Activated naive CD8-positive, alpha-beta T cell treated with anti-CD3 and anti-CD28 coated beads for 36 hours (primary cell): ENCODE data around the gene POLR2M. TPM values are rescaled to one million over a fixed set of nuclear protein-coding genes. Genes with fewer than 3 reads are reported as not detected.

Source experiments
- DNase-seq: peaks from one replicate; pipeline ENCODE4 v3.0.0; 2021
- H3K27ac Mint-ChIP-seq: one replicate; pipeline ENCODE4 v1.8.0; 2022; ENCODE audit warnings: mild to moderate bottlenecking, moderate library complexity, mixed read lengths
- H3K27me3 Mint-ChIP-seq: one replicate; pipeline ENCODE4 v1.8.0; 2022; ENCODE audit warnings: mild to moderate bottlenecking, mixed read lengths
- H3K36me3 Mint-ChIP-seq: one replicate; pipeline ENCODE4 v1.8.0; 2021; ENCODE audit warnings: mild to moderate bottlenecking, mixed read lengths
- H3K4me1 Mint-ChIP-seq: one replicate; pipeline ENCODE4 v1.8.0; 2021; ENCODE audit warnings: mixed read lengths
- H3K4me3 Mint-ChIP-seq: one replicate; pipeline ENCODE4 v1.8.0; 2022; ENCODE audit warnings: mild to moderate bottlenecking, moderate library complexity, mixed read lengths
- H3K9me3 Mint-ChIP-seq: one replicate; pipeline ENCODE4 v1.8.0; 2022; ENCODE audit warnings: mixed read lengths
- total RNA-seq, 2 experiments: library from RNA; stranded (reverse); gene quantifications; one replicate each; pipeline ENCODE4 v1.2.3, GENCODE V29; 2021

POLR2M gene
- total RNA-seq, 2 experiments from 2014 or later, result 91.4 to 93.1 TPM

- Mint-ChIP-seq H3K4me3 (no peak overlapping the region), H3K27me3 (no peaks in the 10 kb centered on the region), H3K4me1 (no peaks in the 10 kb centered on the region), H3K27ac (no peak overlapping the region), H3K36me3 (no peaks in the 10 kb centered on the region), H3K9me3 (no peaks in the 10 kb centered on the region)
- no peak for DNase-seq
Observed at GRCh38 chr15:57743424-57743823, 36.9 kb downstream of the POLR2M start.

- H3K9me3 Mint-ChIP-seq, result no peaks in the 10 kb centered on the region
- H3K4me1 Mint-ChIP-seq, result no peaks in the 10 kb centered on the region
- no peaks in the 10 kb centered on the region for H3K36me3 Mint-ChIP-seq
- no peak overlapping the region for H3K4me3 Mint-ChIP-seq
- no peak overlapping the region for H3K27ac Mint-ChIP-seq
- no peak for DNase-seq
- H3K27me3 Mint-ChIP-seq, result no peaks in the 10 kb centered on the region
Observed at GRCh38 chr15:57746786-57747185, 40.3 kb downstream of the POLR2M start.

- Mint-ChIP-seq H3K4me1 (no peaks in the 10 kb centered on the region), H3K9me3 (no peaks in the 10 kb centered on the region), H3K27ac (no peak overlapping the region), H3K36me3 (no peaks in the 10 kb centered on the region), H3K4me3 (no peak overlapping the region), H3K27me3 (no peaks in the 10 kb centered on the region)
- no peak for DNase-seq
Observed at GRCh38 chr15:57747206-57747896, 40.8 kb downstream of the POLR2M start.

- Mint-ChIP-seq H3K27me3 (no peaks in the 10 kb centered on the region), H3K36me3 (no peaks in the 10 kb centered on the region), H3K4me1 (no peaks in the 10 kb centered on the region), H3K27ac (no peak overlapping the region), H3K4me3 (no peak overlapping the region), H3K9me3 (no peaks in the 10 kb centered on the region)
- DNase-seq, result no peak
Observed at GRCh38 chr15:57751177-57751800, 44.8 kb downstream of the POLR2M start.

- no peak for DNase-seq
- no peaks in the 10 kb centered on the region for H3K27me3 Mint-ChIP-seq
- H3K4me3 Mint-ChIP-seq, result no peak overlapping the region
- no peaks in the 10 kb centered on the region for H3K9me3 Mint-ChIP-seq
- H3K36me3 Mint-ChIP-seq, result no peaks in the 10 kb centered on the region
- H3K27ac Mint-ChIP-seq, result no peak overlapping the region
- no peaks in the 10 kb centered on the region for H3K4me1 Mint-ChIP-seq
Observed at GRCh38 chr15:57752436-57752835, 45.9 kb downstream of the POLR2M start.

- Mint-ChIP-seq H3K27me3 (no peaks in the 10 kb centered on the region), H3K4me1 (no peaks in the 10 kb centered on the region), H3K9me3 (no peaks in the 10 kb centered on the region), H3K36me3 (no peaks in the 10 kb centered on the region), H3K4me3 (no peak overlapping the region), H3K27ac (no peak overlapping the region)
- DNase-seq, result no peak
Observed at GRCh38 chr15:57752840-57753239, 46.3 kb downstream of the POLR2M start.

GRCh38 chr15:57756466-57756865 is 50.0 kb downstream of the POLR2M start:
- no peak overlapping the region for H3K4me3 Mint-ChIP-seq
- H3K9me3 Mint-ChIP-seq, result no peaks in the 10 kb centered on the region
- H3K27ac Mint-ChIP-seq, result no peak overlapping the region
- no peaks in the 10 kb centered on the region for H3K4me1 Mint-ChIP-seq
- no peak for DNase-seq
- no peaks in the 10 kb centered on the region for H3K27me3 Mint-ChIP-seq
- H3K36me3 Mint-ChIP-seq, result no peaks in the 10 kb centered on the region

- Mint-ChIP-seq H3K36me3 (no peaks in the 10 kb centered on the region), H3K4me3 (no peak overlapping the region), H3K27me3 (no peaks in the 10 kb centered on the region)
Observed at GRCh38 chr15:57758560-57758959, 52.0 kb downstream of the POLR2M start.

GRCh38 chr15:57761562-57761961 is 55.0 kb downstream of the POLR2M start:
- no peaks in the 10 kb centered on the region for H3K4me1 Mint-ChIP-seq
- H3K27me3 Mint-ChIP-seq, result no peaks in the 10 kb centered on the region
- peaks cover 2% of the 10 kb centered on the region for H3K36me3 Mint-ChIP-seq
- H3K4me3 Mint-ChIP-seq, result no peak overlapping the region
- H3K27ac Mint-ChIP-seq, result no peak overlapping the region
- DNase-seq, result no peak
- no peaks in the 10 kb centered on the region for H3K9me3 Mint-ChIP-seq

More at GRCh38 chr15:57758560-57758959, 52.0 kb downstream of the POLR2M start:
- Mint-ChIP-seq H3K4me1 (no peaks in the 10 kb centered on the region), H3K9me3 (no peaks in the 10 kb centered on the region), H3K27ac (no peak overlapping the region)
- DNase-seq, result no peak

- H3K4me1 Mint-ChIP-seq, result peaks cover 2% of the 10 kb centered on the region
- no peaks in the 10 kb centered on the region for H3K27me3 Mint-ChIP-seq
- no peak for DNase-seq
- H3K36me3 Mint-ChIP-seq, result peaks cover 2% of the 10 kb centered on the region
- H3K9me3 Mint-ChIP-seq, result no peaks in the 10 kb centered on the region
- H3K4me3 Mint-ChIP-seq, result no peak overlapping the region
- no peak overlapping the region for H3K27ac Mint-ChIP-seq
Observed at GRCh38 chr15:57762302-57762701, 55.8 kb downstream of the POLR2M start.

- H3K9me3 Mint-ChIP-seq, result no peaks in the 10 kb centered on the region
- no peaks in the 10 kb centered on the region for H3K27me3 Mint-ChIP-seq
- peaks cover 8% of the 10 kb centered on the region for H3K4me1 Mint-ChIP-seq
- no peak overlapping the region for H3K4me3 Mint-ChIP-seq
- H3K36me3 Mint-ChIP-seq, result peaks cover 2% of the 10 kb centered on the region
- no peak for DNase-seq
- H3K27ac Mint-ChIP-seq, result no peak overlapping the region
Observed at GRCh38 chr15:57763176-57763964, 56.9 kb downstream of the POLR2M start.

Other genes with a start within 250 kb of the POLR2M start
- not detected for gene MYZAP, start 114.8 kb upstream of the POLR2M start, total RNA-seq